ENCODE measurements around the gene ADCY7. TPM values are rescaled to one million over a fixed set of nuclear protein-coding genes. Genes with fewer than 3 reads are reported as not detected.

The ADCY7 gene
- total and polyA plus RNA-seq, 9 of the 15 experiments (the other 6 are each of a cell fraction or from before 2014, with no cell fraction given) = 2.3 to 108 (median 28.6) TPM

DNA sequence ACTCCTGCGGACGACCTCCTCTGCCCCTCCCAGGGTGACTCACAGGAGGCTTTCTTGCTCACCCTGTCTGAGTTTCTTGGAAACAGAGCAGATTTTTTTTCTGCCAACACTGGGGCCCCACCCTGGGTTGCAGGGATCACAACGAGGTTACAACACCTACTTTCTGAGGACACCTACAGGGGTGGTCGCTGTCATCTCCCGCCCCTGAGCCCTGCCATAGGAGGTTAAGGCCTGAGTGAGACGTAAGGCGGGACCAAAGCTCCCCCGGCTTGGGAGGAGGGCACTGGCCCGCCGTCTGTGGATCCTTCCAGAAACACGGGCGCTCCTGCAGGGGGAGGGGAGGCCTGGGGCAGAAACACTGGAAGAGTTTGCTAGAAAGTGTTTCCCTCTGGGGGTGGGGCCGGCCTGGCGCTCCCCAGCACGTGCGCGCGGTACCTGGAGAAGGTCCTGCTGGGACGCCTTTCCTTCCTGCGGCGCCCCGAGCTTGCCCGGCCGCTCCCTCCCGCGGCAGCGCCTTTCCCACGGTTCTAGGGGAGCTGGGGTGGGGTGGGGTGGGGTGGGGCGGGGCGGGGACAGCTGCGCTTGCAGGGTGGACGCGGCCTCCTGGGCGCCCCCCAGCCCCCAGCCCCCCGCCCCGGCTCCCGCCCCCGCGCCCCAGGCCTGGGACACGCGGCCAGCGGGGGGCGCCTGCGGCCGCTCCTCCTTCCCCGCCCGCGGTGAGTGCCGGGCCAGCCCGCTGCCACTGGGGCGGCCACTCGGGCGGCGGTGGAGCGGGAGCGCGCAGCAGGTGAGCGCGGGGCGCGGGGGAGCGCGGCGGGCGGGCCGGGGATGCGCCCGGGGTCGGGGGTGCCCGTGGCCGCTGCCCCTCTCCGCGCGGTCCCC lies 20.7 kb upstream of the ADCY7 start (continued):
- TF ChIP-seq CEBPG (CRISPR knock-in tag; IDR thresholded peaks at IDR 0.05) (peak; percentile 81), CEBPG (tag; conservative IDR thresholded peaks at IDR 0.05 in 1 of 2, IDR thresholded peaks at IDR 0.05 in 1 of 2) (peak; percentile 21 to 75; a peak in 2 of 4 replicates), HDAC1 (IDR thresholded peaks at IDR 0.05) (peak in 1 of 2 experiments; percentile 70; a peak in 2 of 4 replicates), MCM7 (IDR thresholded peaks at IDR 0.05) (no peak), ZNF707 (CRISPR knock-in tag; conservative IDR thresholded peaks at IDR 0.05) (no peak), ZNF347 (CRISPR knock-in tag; IDR thresholded peaks at IDR 0.05; ENCODE audit: low read depth) (no peak), ZNF77 (CRISPR knock-in tag; IDR thresholded peaks at IDR 0.05) (no peak), SRSF7 (optimal IDR thresholded peaks at IDR 0.05; ENCODE audit: low read depth, low read length) (no peak), ZNF551 (CRISPR knock-in tag; IDR thresholded peaks at IDR 0.05) (no peak), ZNF75A (CRISPR knock-in tag; IDR thresholded peaks at IDR 0.05) (no peak), JUN (IDR thresholded peaks at IDR 0.05; ENCODE audit: borderline replicate concordance, low read depth, low read length) (peak; percentile 84), JUN (CRISPR knock-in tag; IDR thresholded peaks at IDR 0.05; ENCODE audit: borderline replicate concordance) (no peak)
- TF ChIP-seq, protein P1, sequence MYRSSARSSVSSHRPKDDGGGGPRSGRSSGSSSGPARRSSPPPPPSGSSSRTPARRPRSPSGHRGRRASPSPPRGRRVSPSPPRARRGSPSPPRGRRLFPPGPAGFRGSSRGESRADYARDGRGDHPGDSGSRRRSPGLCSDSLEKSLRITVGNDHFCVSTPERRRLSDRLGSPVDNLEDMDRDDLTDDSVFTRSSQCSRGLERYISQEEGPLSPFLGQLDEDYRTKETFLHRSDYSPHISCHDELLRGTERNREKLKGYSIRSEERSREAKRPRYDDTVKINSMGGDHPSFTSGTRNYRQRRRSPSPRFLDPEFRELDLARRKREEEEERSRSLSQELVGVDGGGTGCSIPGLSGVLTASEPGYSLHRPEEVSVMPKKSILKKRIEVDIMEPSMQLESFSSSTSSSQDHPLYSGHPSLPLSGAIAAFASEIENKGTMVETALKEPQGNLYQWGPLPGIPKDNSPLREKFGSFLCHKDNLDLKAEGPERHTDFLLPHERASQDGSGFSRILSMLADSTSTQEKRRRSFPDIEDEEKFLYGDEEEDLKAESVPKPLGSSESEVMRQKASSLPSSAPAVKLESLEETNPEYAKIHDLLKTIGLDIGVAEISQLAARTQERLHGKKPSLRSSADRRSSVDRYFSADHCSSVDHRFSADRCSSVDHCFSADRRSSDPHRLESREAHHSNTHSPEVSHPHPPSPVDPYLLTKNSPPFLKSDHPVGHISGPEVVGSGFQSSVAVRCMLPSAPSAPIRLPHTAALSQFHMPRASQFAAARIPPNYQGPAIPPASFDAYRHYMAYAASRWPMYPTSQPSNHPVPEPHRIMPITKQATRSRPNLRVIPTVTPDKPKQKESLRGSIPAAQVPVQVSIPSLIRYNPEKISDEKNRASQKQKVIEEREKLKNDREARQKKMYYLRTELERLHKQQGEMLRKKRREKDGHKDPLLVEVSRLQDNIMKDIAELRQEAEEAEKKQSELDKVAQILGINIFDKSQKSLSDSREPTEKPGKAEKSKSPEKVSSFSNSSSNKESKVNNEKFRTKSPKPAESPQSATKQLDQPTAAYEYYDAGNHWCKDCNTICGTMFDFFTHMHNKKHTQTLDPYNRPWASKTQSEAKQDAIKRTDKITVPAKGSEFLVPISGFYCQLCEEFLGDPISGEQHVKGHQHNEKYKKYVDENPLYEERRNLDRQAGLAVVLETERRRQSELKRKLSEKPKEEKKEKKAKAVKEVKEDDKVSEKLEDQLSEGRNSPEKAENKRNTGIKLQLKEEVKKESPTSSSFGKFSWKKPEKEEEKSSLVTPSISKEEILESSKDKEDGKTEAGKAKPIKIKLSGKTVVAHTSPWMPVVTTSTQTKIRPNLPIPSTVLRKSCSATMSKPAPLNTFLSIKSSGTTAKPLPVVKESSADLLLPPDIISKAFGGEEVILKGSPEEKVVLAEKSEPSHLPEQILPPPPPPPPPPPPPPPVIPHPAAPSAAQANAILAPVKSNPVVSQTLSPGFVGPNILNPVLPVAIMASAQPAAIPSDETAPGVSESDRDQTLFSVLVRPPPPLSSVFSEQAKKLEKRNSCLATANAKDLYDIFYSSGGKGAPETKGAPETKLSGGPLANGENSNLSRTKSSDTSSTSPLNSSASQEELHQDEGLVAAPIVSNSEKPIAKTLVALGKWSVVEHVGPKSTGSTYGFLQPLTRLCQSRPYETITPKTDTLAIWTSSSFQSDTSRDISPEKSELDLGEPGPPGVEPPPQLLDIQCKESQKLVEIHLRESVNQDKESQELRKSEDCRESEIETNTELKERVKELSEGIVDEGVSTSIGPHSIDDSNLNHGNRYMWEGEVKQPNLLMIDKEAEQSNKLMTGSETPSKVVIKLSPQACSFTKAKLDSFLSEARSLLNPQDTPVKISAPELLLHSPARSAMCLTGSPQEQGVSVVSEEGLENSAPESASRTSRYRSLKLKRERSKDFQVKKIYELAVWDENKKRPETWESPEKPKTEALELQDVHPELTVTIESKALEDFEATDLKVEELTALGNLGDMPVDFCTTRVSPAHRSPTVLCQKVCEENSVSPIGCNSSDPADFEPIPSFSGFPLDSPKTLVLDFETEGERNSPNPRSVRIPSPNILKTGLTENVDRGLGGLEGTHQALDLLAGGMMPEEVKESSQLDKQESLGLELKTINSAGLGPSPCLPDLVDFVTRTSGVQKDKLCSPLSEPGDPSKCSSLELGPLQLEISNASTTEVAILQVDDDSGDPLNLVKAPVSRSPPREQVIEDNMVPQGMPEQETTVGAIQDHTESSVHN (IDR thresholded peaks at IDR 0.05; ENCODE audit: borderline replicate concordance in 1 of 2, low read depth in 1 of 2) = 0 out of 4 replicates have a peak, but pooled peaks of 1 of the 2 experiments have one; percentile 44
- TF ChIP-seq, protein P2, sequence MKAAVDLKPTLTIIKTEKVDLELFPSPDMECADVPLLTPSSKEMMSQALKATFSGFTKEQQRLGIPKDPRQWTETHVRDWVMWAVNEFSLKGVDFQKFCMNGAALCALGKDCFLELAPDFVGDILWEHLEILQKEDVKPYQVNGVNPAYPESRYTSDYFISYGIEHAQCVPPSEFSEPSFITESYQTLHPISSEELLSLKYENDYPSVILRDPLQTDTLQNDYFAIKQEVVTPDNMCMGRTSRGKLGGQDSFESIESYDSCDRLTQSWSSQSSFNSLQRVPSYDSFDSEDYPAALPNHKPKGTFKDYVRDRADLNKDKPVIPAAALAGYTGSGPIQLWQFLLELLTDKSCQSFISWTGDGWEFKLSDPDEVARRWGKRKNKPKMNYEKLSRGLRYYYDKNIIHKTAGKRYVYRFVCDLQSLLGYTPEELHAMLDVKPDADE (conservative IDR thresholded peaks at IDR 0.05; ENCODE audit: control insufficient read depth, low read depth, low read length) = no peak
- TF ChIP-seq, protein P3, sequence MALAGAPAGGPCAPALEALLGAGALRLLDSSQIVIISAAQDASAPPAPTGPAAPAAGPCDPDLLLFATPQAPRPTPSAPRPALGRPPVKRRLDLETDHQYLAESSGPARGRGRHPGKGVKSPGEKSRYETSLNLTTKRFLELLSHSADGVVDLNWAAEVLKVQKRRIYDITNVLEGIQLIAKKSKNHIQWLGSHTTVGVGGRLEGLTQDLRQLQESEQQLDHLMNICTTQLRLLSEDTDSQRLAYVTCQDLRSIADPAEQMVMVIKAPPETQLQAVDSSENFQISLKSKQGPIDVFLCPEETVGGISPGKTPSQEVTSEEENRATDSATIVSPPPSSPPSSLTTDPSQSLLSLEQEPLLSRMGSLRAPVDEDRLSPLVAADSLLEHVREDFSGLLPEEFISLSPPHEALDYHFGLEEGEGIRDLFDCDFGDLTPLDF (CRISPR knock-in tag; IDR thresholded peaks at IDR 0.05) = no peak
- TF ChIP-seq, protein P4, sequence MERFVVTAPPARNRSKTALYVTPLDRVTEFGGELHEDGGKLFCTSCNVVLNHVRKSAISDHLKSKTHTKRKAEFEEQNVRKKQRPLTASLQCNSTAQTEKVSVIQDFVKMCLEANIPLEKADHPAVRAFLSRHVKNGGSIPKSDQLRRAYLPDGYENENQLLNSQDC (CRISPR knock-in tag; IDR thresholded peaks at IDR 0.05) = no peak
